Measurements from ENCODE around the gene SCUBE2.

GRCh38 chr11:9141186-9141585, 49.8 kb upstream of the SCUBE2 start:
- TF ChIP-seq POLR2AphosphoS5 (IDR thresholded peaks at IDR 0.05; ENCODE audit: low read depth, low read length), result no peak
- no peak for TF ChIP-seq POLR2A (IDR thresholded peaks at IDR 0.05; ENCODE audit: low read depth, low read length)
- no peak for TF ChIP-seq TAF1 (IDR thresholded peaks at IDR 0.05; ENCODE audit: low read depth, low read length)
- TF ChIP-seq SPI1 (IDR thresholded peaks at IDR 0.05; ENCODE audit: low read depth, low read length), result no peak
- TF ChIP-seq POU2F2 (IDR thresholded peaks at IDR 0.05; ENCODE audit: low read depth, low read length), result no peak

All from GM12891 (cell line).